Measurements from ENCODE around the gene PLXNA4.

The PLXNA4 gene

GRCh38 chr7:132300599-132301277 is 275.5 kb downstream of the PLXNA4 start:
- TF ChIP-seq CTCF (IDR thresholded peaks at IDR 0.05), result no peak

GRCh38 chr7:132298790-132299189 is 277.5 kb downstream of the PLXNA4 start:
- TF ChIP-seq CTCF (IDR thresholded peaks at IDR 0.05), result no peak

DNA sequence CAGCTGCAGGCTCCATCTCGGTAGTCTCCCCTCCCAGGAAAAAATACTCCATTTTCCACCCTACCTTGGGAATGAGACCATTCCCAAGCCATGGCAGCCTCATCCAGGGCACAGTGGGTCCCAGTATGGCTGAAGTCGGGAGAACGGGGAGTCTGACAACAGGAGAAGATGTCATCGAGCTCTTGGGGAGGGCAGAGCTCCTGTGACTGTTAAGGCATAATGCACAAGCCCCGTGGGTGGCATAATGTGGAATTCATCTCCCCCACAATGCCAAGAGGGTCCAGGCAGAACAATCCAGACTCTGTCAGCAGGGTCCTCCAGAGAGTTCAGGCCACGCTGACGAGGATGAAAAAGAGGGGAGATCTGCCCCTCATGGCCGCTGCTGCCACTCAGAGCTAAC is 279.4 kb downstream of the PLXNA4 start:
- TF ChIP-seq CTCF (IDR thresholded peaks at IDR 0.05), result no peak

GRCh38 chr7:132295175-132295574 is 281.1 kb downstream of the PLXNA4 start:
- TF ChIP-seq CTCF (IDR thresholded peaks at IDR 0.05), result no peak

DNA sequence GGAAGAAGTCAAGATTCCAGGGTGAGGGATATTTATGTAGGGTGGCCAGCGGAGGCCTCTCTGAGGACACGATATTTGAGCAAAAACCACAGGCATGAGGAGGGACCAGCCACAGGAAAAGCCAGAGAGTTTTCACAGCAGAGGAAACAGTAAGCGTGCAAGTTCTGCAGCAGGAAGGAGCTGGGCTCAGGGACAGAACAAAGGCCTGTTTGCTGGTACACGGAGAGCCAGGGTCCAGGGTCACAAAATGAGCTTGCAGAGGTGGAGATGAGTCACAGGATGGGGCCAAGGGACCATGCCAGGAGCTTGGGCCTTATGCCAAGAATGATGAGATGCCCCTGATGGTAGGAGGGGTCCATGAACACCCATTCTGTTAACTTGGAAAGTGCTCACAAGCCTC is 283.5 kb downstream of the PLXNA4 start:
- TF ChIP-seq CTCF (IDR thresholded peaks at IDR 0.05), result no peak

- no peak for TF ChIP-seq CTCF (IDR thresholded peaks at IDR 0.05)
These were observed 284.8 kb downstream of the PLXNA4 start for GRCh38 chr7:132291481-132291880.

DNA sequence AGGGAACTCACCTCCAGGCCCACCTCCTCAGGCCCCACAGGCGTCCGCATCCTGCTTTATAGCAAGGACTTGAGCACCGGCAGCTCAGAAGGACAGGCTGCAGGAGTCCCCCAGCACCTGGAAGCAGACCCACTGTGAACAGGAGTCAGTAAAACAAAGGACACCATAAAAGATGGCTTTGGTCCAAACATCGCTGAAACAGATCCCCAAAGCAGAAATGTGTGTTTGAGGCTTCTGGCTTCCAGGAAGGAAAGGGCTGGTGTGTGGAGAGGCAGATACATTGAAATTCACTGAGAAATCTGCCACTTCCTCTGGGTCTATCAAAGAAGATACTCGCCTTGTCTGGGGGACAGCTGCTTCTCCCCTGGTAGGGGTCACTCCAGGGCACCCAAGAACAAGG is 286.2 kb downstream of the PLXNA4 start:
- no peak for TF ChIP-seq CTCF (IDR thresholded peaks at IDR 0.05)

- TF ChIP-seq CTCF (IDR thresholded peaks at IDR 0.05), result no peak
These were observed 289.4 kb downstream of the PLXNA4 start for GRCh38 chr7:132286836-132287235.

Measured in LNCAP (cell line).